PC-9 (cell line): ENCODE results near the gene PTPN20. TPM values are rescaled to one million over a fixed set of nuclear protein-coding genes. Genes with fewer than 3 reads are reported as not detected.

Source experiments
- BruUV-seq: library from RNA; stranded (reverse); fragments of 400-500 nt; replicated peaks from 2 replicates; lab custom pipeline; 2021; lab: Mats Ljungman, UMichigan
- CTCF ChIA-PET: fragments of 300-600 bp; sonication (Branson Sonifier 250); formaldehyde crosslinking; loops from one replicate; lab custom pipeline; 2022; ENCODE audit warnings: antibody characterized with exemption; lab: Charles Lee
- POLR2A ChIA-PET: fragments of 300-600 bp; sonication (Branson Sonifier 250); formaldehyde crosslinking; loops from one replicate; lab custom pipeline; 2022; ENCODE audit warnings: antibody characterized with exemption; ENCODE audit not compliant: unreplicated experiment; lab: Charles Lee
- DNase-seq, 2 experiments: peaks; one replicate each; pipeline versions ENCODE4 v3.0.0 to v3.0.0-alpha.2; 2015 to 2022; ENCODE audit warnings: mixed read lengths in 1 of 2
- H2AFZ ChIP-seq: fragments of 200-600 bp; sonication (generic); 2 replicates; pipeline ENCODE4 v1.8.1; 2017; ENCODE audit warnings: antibody characterized with exemption
- H3F3A ChIP-seq: fragments of 200-600 bp; sonication (generic); 2 replicates; pipeline ENCODE4 v1.8.1; 2017; ENCODE audit warnings: antibody characterized with exemption, mild to moderate bottlenecking, low read depth; ENCODE audit not compliant: insufficient read depth
- H3K27ac ChIP-seq: fragments of 200-600 bp; sonication (generic); 2 replicates; pipeline ENCODE4 v1.6.1; 2016; ENCODE audit warnings: mixed run types
- H3K27me3 ChIP-seq: fragments of 200-600 bp; sonication (generic); 2 replicates; pipeline ENCODE4 v1.6.1; 2016; ENCODE audit warnings: low read depth, mixed run types; ENCODE audit not compliant: insufficient read depth
- H3K36me3 ChIP-seq: fragments of 200-600 bp; sonication (generic); 2 replicates; pipeline ENCODE4 v1.6.1; 2016; ENCODE audit warnings: low read depth, mixed run types
- H3K4me1 ChIP-seq: fragments of 200-600 bp; sonication (generic); replicated peaks from 2 replicates; pipeline ENCODE4 v1.6.1; 2016; ENCODE audit warnings: mixed run types; ENCODE audit not compliant: insufficient read depth
- H3K4me2 ChIP-seq: fragments of 200-600 bp; sonication (generic); 2 replicates; pipeline ENCODE4 v1.6.1; 2017; ENCODE audit warnings: mixed run types
- H3K4me3 ChIP-seq: fragments of 200-600 bp; sonication (generic); 2 replicates; pipeline ENCODE4 v1.6.1; 2016; ENCODE audit warnings: mixed run types
- H3K79me2 ChIP-seq: fragments of 200-600 bp; sonication (generic); 2 replicates; pipeline ENCODE4 v1.6.1; 2017; ENCODE audit warnings: low read depth, mixed run types
- H3K9me2 ChIP-seq: fragments of 200-600 bp; sonication (generic); 2 replicates; pipeline ENCODE4 v1.8.1; 2017; ENCODE audit warnings: mild to moderate bottlenecking; ENCODE audit not compliant: insufficient read depth
- H3K9me3 ChIP-seq: fragments of 200-600 bp; sonication (generic); 2 replicates; pipeline ENCODE4 v1.8.1; 2016; ENCODE audit warnings: low read depth; ENCODE audit not compliant: insufficient read depth
- H4K20me1 ChIP-seq: fragments of 200-600 bp; sonication (generic); 2 replicates; pipeline ENCODE4 v1.8.1; 2017; ENCODE audit not compliant: insufficient read depth
- EZH2 ChIP-seq: fragments of 200-600 bp; sonication (generic); IDR thresholded peaks from 2 replicates; pipeline ENCODE4 v1.8.0; 2017; ENCODE audit warnings: antibody characterized with exemption, low read depth
- intact Hi-C: fragments of 100-400 bp; cut with micrococcal nuclease; formaldehyde crosslinking; loops from one replicate; pipeline ENCODE4 v1.10.0; 2022; ENCODE audit not compliant: unreplicated experiment
- total RNA-seq: library from RNA; stranded (reverse); gene quantifications from 2 replicates; pipeline ENCODE4 v1.2.3, GENCODE V29; 2021
- TF ChIP-seq, protein P1 (sequence below): fragments of 200-600 bp; sonication (generic); conservative IDR thresholded peaks from 2 replicates; pipeline ENCODE4 v1.6.1; 2017; ENCODE audit warnings: mixed run types, antibody characterized with exemption, mild to moderate bottlenecking, moderate library complexity

PTPN20 gene
- total RNA-seq, 1 experiment from 2014 or later, result 19.1 TPM

DNA sequence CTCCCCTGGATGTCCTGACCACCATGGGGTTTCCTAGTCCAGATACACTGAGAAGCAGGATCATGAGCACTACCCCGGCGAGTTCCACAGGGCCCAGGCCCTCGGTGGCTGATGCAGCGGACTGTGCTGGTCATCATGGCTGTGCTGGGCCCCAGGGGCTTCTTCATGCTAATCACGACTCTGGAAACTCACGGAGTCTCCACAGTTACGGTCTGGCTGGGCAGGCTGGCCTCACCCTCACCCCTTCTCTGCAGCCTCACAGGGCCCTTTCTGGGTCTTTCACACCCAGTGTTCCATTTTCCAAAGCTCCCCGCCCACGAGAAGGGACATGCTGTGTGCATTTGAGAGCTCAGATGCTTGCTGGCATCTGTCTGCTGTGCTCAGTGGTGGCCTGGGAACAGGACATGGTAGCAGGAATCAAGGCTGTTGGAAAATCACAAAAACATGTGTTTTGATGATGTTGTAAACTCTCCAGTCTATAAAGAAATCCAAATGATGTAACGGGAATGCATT is 119.0 kb downstream of the PTPN20 start:
- Histone ChIP-seq H3K79me2 (no peaks in the 10 kb centered on the region), H3F3A (no peaks in the 10 kb centered on the region), H3K9me2 (no peaks in the 10 kb centered on the region), H3K4me1 (no peaks in the 10 kb centered on the region), H3K27me3 (no peaks in the 10 kb centered on the region; the same call in 1 of the 2 replicates), H3K9me3 (no peaks in the 10 kb centered on the region), H3K4me2 (no peak overlapping the region), H4K20me1 (no peaks in the 10 kb centered on the region), H3K27ac (no peak overlapping the region), H3K36me3 (no peaks in the 10 kb centered on the region), H3K4me3 (no peak overlapping the region), H2AFZ (no peak overlapping the region)
- TF ChIP-seq EZH2, result no peak
- TF ChIP-seq, protein P1, sequence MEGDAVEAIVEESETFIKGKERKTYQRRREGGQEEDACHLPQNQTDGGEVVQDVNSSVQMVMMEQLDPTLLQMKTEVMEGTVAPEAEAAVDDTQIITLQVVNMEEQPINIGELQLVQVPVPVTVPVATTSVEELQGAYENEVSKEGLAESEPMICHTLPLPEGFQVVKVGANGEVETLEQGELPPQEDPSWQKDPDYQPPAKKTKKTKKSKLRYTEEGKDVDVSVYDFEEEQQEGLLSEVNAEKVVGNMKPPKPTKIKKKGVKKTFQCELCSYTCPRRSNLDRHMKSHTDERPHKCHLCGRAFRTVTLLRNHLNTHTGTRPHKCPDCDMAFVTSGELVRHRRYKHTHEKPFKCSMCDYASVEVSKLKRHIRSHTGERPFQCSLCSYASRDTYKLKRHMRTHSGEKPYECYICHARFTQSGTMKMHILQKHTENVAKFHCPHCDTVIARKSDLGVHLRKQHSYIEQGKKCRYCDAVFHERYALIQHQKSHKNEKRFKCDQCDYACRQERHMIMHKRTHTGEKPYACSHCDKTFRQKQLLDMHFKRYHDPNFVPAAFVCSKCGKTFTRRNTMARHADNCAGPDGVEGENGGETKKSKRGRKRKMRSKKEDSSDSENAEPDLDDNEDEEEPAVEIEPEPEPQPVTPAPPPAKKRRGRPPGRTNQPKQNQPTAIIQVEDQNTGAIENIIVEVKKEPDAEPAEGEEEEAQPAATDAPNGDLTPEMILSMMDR, result no peak
- no TSS peak for BruUV-seq
- intact Hi-C loops, result no loop called here
- no peak for DNase-seq
- CTCF ChIA-PET, result no interaction called here
- POLR2A ChIA-PET, result no interaction called here

DNA sequence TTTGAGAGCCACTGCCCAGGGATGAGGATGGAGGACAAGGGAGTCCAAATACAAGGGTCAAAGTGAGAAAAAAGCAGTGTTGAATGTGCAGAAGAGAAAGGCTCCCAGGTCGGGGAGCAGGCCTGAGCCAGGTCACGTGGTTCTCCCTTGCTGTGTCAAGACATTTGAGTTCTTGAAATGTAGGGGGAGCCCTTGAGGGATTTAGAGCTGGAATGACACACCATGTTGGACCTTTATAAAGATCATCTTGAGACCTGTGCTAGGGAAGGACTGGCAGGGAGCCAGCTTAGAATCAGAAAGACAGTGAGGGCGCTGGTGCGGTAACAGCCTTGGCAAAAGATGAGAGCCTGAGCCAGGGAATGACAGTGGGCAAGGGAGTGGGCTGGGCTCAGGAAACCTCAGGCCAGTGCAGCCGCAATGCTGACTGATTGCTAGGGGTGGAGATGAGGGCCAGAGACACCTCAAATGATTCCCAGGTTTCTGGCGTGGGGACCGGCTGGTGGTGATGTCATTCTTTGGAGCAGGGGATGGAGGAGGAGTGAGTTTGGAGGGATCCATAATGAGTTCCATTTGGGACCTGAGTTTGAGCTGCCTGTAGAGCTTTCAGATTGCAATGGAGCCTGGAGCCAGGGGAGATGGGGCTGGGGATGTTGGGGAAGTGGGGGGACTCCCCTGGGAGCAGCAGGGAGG is 120.1 kb downstream of the PTPN20 start:
- intact Hi-C loops, result no loop called here
- H2AFZ ChIP-seq, result no peak overlapping the region
- H3K27ac ChIP-seq, result no peak overlapping the region
- H3K9me2 ChIP-seq, result no peaks in the 10 kb centered on the region
- TF ChIP-seq EZH2, result no peak
- H3K27me3 ChIP-seq, result no peaks in the 10 kb centered on the region; the same call in 1 of the 2 replicates
- POLR2A ChIA-PET, result no interaction called here
- no peaks in the 10 kb centered on the region for H3F3A ChIP-seq
- no peak overlapping the region for H3K4me2 ChIP-seq
- H3K9me3 ChIP-seq, result no peaks in the 10 kb centered on the region
- H3K4me1 ChIP-seq, result no peaks in the 10 kb centered on the region
- no peaks in the 10 kb centered on the region for H4K20me1 ChIP-seq
- CTCF ChIA-PET, result interaction anchor here (0.5 to 0.6 kb wide), 2 partner anchors 103 to 138 kb away, joined by 6 to 8 read pairs; no protein-coding TSS in a partner anchor
- no TSS peak for BruUV-seq
- no peaks in the 10 kb centered on the region for H3K36me3 ChIP-seq
- no peak overlapping the region for H3K4me3 ChIP-seq
- no peaks in the 10 kb centered on the region for H3K79me2 ChIP-seq
- no peak for DNase-seq

DNA sequence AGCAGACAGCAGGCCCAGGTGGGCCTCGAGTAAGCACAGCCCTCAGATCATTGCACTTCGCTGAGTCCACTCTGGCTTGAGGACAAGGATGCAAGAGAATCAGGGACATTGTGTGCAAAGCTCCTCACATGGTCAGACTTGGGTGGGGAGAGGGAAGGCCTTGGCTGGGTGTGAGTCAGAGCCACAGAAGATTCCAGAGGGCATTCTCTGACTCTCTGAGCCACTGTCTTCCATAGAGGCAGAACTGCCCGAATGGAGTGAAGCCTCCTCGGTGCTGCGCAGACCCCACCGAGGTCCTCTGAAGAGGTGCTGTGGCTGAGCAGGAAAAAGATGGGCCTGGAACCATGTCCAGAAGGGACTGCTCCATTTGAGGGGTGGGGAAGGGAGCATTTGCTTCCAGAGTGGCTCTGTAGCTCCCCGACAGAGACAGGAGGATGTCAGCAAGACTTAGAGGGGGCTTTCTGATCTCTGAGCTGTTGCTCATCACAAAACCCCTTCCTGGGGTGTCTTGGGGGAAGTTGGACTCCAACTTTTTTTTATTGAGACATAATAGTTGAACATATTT is 120.8 kb downstream of the PTPN20 start:
- intact Hi-C loops, result no loop called here
- no peak overlapping the region for H3K4me3 ChIP-seq
- no peaks in the 10 kb centered on the region for H3F3A ChIP-seq
- TF ChIP-seq, protein P1, result no peak
- TF ChIP-seq EZH2, result no peak
- no peaks in the 10 kb centered on the region for H3K79me2 ChIP-seq
- H3K9me3 ChIP-seq, result no peaks in the 10 kb centered on the region
- no peak overlapping the region for H2AFZ ChIP-seq
- POLR2A ChIA-PET, result no interaction called here
- no peak overlapping the region for H3K4me2 ChIP-seq
- no peaks in the 10 kb centered on the region for H4K20me1 ChIP-seq
- no peak overlapping the region for H3K27ac ChIP-seq
- CTCF ChIA-PET, result interaction anchor here (0.6 kb wide), 1 partner anchor 137 kb away, joined by 8 read pairs; no protein-coding TSS in a partner anchor
- no peaks in the 10 kb centered on the region for H3K36me3 ChIP-seq
- no peaks in the 10 kb centered on the region for H3K4me1 ChIP-seq
- H3K27me3 ChIP-seq, result no peaks in the 10 kb centered on the region; the same call in 1 of the 2 replicates
- H3K9me2 ChIP-seq, result no peaks in the 10 kb centered on the region
- no TSS peak for BruUV-seq
- no peak for DNase-seq
